HG02970 (cell line): ENCODE results near the gene PARD3.
"Not testable (repeated sequence)": the region's sequence is repeated elsewhere in the genome, so short reads cannot be mapped to it uniquely, and the experiment has no call there.

Experiments used
- ATAC-seq: cut with Tn5 transposase; IDR thresholded peaks from one replicate; pipeline ENCODE4 v1.9.1; 2021; ENCODE audit warnings: mild to moderate bottlenecking, moderate library complexity, moderate number of reproducible peaks; ENCODE audit not compliant: unreplicated experiment, low FRiP score

The PARD3 gene

GRCh38 chr10:34700752-34701151 is 114.3 kb downstream of the PARD3 start:
- ATAC-seq, result not testable (repeated sequence)

GRCh38 chr10:34699904-34700517 is 115.1 kb downstream of the PARD3 start:
- ATAC-seq, result no peak

DNA sequence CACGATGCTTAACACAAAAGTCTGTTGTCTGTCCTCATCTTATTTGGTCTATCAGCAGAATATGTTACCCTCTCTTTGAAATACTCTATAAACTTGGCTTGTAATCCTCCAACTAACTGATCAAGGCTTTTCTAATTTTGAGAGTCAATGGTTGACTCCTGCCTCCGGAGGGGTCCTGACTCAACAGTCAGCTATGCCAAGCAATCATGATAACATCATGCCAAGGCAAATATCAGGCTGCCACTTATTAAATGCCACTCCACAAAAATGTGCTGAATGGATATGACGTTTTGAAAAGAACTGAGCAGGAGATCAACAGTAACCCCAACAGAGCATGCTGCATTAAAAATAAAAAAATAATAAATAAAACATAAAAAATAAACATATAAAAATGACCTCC is 116.1 kb downstream of the PARD3 start:
- ATAC-seq, result no peak

DNA sequence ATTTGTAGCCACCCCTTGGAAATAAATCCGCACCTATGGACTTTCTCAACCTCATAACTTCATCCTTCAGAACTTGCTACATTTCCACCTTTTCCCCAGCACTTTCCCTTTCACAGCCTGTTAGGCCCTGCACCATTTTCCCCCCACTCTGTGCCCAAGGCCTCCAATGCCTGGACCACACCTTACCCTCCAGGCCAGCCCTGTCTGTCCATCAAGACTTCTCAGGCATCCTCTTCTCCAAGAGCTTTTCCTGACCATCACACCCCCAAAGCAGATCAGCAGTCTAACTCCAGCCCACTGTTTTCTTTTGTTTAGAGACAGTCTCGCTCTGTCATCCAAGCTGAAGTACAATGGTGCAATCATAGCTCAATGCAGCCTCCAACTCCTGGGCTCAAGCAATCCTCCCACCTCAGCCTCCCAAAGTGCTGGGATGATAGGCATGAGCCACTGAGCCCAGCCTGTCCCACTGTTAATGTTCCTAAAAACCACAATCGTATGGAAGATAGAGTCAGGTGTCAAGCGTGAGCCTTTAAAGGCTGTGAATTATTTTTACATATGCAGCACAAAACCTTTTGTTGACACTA is 116.8 kb downstream of the PARD3 start:
- ATAC-seq, result no peak

GRCh38 chr10:34697351-34698247 is 117.5 kb downstream of the PARD3 start:
- no peak for ATAC-seq

DNA sequence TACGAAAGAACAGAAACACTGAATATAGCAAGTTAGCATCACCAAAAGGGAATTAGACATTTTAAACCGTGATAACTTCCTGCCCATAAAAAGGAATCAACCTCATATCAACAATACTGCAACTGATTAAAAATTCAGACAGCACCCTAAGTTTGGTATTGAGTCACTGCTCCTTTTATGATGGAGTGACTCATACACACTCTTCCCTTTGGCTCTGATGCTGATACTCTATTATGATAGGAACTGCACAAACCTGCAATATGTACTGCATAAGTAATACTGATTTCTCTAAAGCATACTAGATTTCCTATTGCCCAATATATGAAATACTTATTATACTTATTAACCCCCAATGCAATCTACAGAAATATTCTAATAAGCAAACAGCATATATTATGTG is 118.7 kb downstream of the PARD3 start:
- no peak for ATAC-seq

DNA sequence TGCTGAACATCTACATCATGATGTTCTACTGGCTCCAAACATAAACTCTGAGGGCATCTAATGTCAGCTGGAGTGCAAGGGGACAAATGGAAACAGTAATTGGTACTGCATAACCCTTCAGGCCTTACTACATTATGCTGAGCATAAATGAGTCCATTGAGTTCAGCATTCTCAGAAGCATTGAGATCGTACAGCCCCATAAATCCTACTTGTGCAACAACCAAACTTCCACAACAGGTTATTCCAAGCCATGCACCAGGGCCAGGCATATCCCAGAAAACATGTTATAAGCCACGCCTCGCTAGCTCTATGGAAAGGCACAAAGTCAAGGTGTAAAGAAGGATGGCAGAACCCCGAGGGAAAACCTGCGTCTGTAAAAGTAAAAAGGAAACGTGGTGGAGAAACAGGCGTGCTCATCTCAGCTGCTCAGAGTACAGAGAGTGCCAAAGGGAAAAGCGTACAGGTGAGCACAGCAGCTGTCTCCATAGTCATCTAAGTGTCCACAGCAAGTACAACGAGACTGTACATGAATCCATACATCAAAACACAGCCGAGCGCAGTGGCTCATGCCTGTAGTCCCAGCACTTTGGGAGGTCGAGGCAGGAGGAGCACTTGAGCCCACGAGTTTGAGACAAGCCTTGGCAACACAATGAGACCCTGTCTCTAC is 124.6 kb downstream of the PARD3 start:
- no peak for ATAC-seq

DNA sequence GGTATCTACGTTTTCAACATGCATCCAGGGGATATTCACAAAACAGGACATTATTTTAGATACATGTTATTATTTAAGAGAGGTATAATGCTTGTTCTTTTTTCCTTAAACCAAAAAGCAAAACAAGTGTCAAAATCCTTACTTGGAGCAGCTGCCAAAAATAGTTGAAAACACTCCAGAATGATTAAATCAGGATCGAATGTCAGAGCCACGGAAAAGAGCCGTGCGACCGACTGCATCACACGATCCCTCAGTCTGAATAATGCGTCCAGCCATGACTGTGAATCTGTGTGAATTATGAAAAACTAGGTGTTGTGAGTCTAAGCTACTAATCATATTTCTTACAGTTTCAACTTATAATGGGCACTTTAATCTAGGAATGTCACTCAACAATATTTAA is 126.0 kb downstream of the PARD3 start:
- ATAC-seq, result no peak

DNA sequence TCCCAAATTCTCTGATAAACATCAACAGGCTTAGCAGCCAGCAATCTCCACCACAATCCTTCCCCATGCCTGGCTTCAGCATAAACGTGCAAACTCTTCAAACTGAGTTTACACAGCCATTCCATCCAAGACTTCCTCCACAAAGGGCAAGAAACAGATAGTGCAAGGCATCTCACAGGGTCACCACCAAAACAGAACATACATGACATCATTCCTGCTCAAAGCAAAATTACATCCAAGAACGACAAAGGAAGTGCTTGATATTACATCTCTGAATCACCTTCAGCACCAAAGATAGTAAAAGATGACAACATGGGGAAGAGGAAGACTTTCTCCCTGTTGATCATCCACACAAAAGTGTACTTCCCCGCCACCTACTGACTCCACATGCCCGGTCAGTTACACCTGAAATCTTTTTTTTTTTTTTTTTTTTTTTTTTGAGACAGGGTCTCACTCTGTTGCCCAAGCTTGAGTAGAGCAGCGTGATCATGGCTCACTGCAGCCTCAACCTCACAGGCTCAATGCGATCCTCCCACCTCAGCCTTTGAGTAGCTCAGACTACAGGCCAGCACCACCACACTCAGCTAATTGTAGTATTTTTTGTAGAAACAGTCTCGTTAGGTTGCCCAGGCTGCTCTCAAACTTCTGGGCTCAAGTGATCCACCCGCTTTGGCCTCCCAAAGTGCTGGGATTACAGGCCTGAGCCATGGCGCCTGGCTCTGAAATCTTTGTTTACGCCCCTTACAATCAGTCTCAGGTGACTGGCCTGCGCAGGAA is 127.5 kb downstream of the PARD3 start:
- ATAC-seq, result no peak

DNA sequence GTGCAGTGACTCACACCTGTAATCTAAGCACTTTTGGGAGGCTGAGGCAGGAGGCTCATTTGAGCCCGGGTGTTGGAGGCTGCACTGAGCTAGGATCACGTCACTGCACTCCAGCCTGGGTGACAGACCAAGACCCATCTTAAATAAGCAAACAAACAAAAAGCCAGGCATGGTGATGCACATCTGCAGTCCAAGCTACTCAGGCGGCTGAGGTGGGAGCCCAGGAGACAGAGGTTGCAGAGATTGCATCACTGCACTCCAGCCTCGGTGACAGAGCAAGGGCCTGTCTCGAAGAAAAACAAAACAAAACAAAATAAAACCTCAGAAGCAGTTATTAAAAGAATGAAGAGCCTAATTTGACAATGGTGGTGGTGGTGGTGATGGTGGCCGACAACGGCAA is 132.5 kb downstream of the PARD3 start:
- ATAC-seq, result no peak

- no peak for ATAC-seq
Observed at GRCh38 chr10:34681933-34682332, 133.2 kb downstream of the PARD3 start.

- no peak for ATAC-seq
Observed at GRCh38 chr10:34679177-34679576, 135.9 kb downstream of the PARD3 start.

- ATAC-seq, result no peak
Observed at GRCh38 chr10:34677591-34677990, 137.5 kb downstream of the PARD3 start.

DNA sequence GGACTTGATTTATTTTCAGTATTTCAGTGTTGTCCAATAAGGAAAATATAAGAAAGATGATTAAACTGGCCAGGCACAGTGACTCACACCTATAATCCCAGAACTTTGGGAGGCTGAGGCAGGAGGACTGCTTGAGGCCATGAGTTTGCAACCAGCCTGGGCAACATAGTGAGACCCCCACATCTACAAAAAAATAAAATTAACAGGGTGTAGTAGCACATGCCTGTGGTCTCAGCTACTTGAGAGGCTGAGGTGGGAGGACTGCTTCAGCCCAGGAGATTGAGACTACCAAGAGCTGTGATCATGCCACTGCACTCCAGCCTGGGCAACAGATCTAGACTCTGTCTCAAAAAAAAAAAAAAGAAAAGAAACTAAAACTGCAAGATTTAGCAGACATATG is 138.0 kb downstream of the PARD3 start:
- no peak for ATAC-seq

DNA sequence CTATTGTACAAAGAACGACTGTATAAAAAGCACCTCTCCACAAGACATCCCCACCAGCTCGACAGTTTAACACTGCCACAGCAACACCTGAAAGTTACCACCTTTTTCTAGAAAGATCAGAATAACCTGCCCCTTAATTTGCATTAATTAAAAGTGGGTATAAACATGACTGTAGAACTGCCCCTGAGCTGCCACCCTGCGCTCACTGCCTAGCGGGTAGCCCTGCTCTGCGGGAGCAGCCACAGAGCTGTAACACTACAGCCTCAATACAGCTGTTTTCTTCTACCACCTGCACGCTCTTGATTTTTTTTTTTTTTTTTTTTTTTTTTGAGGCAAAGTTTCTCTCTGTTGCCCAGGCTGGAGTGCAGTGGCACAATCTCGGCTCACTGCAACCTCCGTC is 140.9 kb downstream of the PARD3 start:
- ATAC-seq, result no peak

GRCh38 chr10:34670081-34670480 is 145.0 kb downstream of the PARD3 start:
- ATAC-seq, result no peak

GRCh38 chr10:34669079-34669478 is 146.0 kb downstream of the PARD3 start:
- no peak for ATAC-seq

DNA sequence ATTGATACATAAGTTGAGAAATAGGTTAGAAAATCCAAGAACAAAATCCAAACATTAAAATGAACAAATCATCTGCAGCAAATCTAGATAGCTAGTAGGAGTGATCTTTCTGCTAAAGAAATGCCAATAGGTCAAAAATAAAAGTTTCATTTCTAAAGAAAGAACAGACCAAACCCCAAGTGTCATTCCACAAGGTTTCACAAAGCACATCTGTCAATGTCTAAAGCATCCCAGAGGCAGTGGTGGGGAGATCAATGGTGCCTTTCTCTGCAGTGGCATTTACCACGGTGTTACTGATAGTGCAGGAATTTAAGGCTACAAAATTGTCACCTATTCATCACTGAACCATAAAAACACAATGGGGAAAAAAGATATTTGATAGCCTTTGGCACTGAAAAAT is 147.9 kb downstream of the PARD3 start:
- ATAC-seq, result no peak

- ATAC-seq, result peak; percentile 76
Observed at GRCh38 chr10:34666008-34666704, 148.9 kb downstream of the PARD3 start.

- no peak for ATAC-seq
Observed at GRCh38 chr10:34664706-34665105, 150.4 kb downstream of the PARD3 start.
